GM21723 (cell line): ENCODE results near the gene NPFFR1.
"Not testable (repeated sequence)": the region's sequence is repeated elsewhere in the genome, so short reads cannot be mapped to it uniquely, and the experiment has no call there.

ENCODE experiments used
- ATAC-seq: cut with Tn5 transposase; IDR thresholded peaks from one replicate; pipeline ENCODE4 v1.9.1; 2021; ENCODE audit warnings: mild to moderate bottlenecking, moderate library complexity; ENCODE audit not compliant: unreplicated experiment

NPFFR1 gene

GRCh38 chr10:70228491-70228890 is 55.3 kb downstream of the NPFFR1 start:
- ATAC-seq, result no peak

DNA sequence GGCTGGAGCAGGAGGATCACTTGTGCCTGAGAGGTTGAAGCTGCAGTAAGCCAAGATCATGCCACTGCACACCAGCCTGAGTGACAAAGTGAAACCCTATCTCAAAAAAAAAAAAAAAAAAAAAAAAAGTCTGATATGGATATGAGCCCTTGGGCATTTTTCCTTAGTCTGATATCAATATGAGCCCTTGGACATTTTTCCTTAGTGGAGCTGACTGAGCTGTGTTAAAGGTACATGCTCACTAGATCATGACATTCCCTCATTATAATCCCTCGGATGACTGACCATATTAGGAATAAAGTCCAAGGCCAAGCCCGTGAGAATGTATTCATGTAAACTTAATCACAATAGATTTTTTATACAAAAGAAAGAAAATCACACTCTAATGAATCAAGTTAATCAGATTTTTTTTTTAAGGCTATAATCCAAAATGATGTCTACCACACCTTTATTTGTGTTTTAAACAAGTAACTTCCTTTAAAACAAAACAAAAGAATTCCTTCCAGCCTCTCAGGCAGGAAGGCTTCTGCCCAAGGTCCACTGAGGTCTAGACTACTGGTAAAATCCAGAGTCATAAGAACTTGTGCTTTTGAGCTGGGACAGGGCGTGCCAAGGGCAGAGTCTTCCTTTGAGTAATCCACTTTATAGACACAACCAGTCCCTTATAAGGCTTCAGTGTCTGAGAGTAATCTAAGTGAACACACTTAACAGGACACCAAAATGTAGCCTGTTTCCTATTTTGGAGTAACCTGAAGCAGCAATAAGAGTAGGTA is 56.1 kb downstream of the NPFFR1 start:
- no peak for ATAC-seq

DNA sequence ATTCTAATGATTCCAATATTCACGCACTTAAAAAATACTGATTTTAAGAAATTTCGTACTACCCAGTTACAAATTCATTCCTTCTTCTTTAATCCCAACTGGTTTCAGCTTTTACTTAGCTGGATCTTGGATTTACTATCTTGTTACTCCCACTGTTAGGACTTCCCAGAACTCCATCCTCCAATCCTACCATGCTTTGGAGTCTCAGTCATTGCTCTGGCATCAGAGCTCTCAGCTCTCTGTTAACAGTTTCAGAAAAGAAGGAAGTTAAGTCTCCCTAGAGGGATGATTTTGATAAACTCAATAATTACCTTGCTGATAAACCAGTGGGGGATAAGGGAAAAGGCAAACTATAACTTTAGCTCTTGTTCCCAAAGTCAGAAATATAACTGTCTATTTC is 60.1 kb downstream of the NPFFR1 start:
- no peak for ATAC-seq

GRCh38 chr10:70222811-70223447 is 60.9 kb downstream of the NPFFR1 start:
- not testable (repeated sequence) for ATAC-seq

DNA sequence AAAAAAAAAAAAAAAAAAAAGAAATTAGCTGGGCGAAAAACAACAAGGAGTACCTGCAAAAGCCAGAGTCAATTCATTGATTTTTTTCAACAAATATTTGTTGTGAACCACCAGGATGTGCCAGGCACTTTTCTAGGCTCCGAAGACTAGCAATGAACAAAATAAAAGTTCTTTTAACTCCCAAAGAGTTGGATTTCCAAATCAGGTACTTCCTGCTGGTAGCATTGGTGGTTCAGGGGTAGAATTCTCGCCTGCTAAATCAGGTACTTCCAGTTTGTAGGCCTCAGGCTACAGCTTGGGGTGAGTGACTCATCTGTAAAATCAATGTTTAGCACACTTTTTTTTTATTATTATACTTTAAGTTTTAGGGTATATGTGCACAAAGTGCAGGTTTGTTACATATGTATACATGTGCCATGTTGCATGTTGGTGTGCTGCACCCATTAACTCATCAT is 61.4 kb downstream of the NPFFR1 start:
- no peak for ATAC-seq

DNA sequence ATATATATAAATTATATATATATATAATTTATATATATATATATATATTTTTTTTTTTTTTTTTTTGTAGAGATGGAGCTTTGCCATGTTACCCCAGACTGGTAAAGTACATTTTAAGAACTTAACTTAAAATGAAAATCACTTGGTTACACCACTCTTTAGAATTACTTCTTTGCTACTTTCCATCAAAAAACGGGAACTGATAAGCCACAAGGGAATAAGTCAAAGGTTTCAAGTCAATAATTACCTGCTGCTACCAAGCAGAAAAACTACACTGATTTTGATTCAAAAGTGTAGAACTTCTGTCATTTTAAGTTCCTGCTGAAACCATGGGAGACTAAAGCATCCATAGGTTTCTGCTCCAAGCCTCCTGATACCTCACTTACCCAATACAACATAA is 62.8 kb downstream of the NPFFR1 start:
- ATAC-seq, result no peak

GRCh38 chr10:70212879-70213278 is 70.9 kb downstream of the NPFFR1 start:
- ATAC-seq, result no peak

- ATAC-seq, result no peak
These were observed 71.5 kb downstream of the NPFFR1 start for GRCh38 chr10:70212277-70212676.

- ATAC-seq, result no peak
These were observed 77.0 kb downstream of the NPFFR1 start for GRCh38 chr10:70206762-70207161.

GRCh38 chr10:70201105-70201504 is 82.7 kb downstream of the NPFFR1 start:
- no peak for ATAC-seq

GRCh38 chr10:70198696-70199466 is 84.9 kb downstream of the NPFFR1 start:
- no peak for ATAC-seq
